CD4-positive, alpha-beta memory T cell (primary cell): ENCODE measurements around the gene TMPRSS12. TPM values are rescaled to one million over a fixed set of nuclear protein-coding genes. Genes with fewer than 3 reads are reported as not detected.
"Not testable (repeated sequence)": the region's sequence is repeated elsewhere in the genome, so short reads cannot be mapped to it uniquely, and the experiment has no call there.

Experiments
- CTCF ChIA-PET: fragments of 350-600 bp; sonication (Branson Sonifier 250); formaldehyde crosslinking; loops from one replicate; lab custom pipeline; 2021; ENCODE audit warnings: inconsistent platforms; ENCODE audit not compliant: partially characterized antibody; lab: Charles Lee
- POLR2A ChIA-PET: fragments of 350-600 bp; sonication (Branson Sonifier 250); formaldehyde crosslinking; loops from one replicate; lab custom pipeline; 2021; ENCODE audit not compliant: partially characterized antibody; lab: Charles Lee
- DNase-seq, 5 donors: peaks; one replicate each; pipeline versions ENCODE4 v3.0.0 to v3.0.0-alpha.2; 2020 to 2022; ENCODE audit warnings: mixed read lengths in 1 of 5
- H3K27ac ChIP-seq: one replicate; pipeline ENCODE4 v1.7.0; 2013; ENCODE audit warnings: low read depth, low read length
- H3K27me3 ChIP-seq: 2 replicates; pipeline ENCODE4 v1.7.0; 2013; ENCODE audit warnings: mild to moderate bottlenecking, low read length, moderate library complexity; ENCODE audit not compliant: insufficient read depth
- H3K36me3 ChIP-seq: 2 replicates; pipeline ENCODE4 v1.7.0; 2013; ENCODE audit warnings: mild to moderate bottlenecking, low read length, moderate library complexity; ENCODE audit not compliant: insufficient read depth
- H3K4me1 ChIP-seq: 2 replicates; pipeline ENCODE4 v1.7.0; 2013; ENCODE audit warnings: mild to moderate bottlenecking, low read length, moderate library complexity; ENCODE audit not compliant: insufficient read depth
- H3K4me3 ChIP-seq, 2 donors: one replicate each; pipeline ENCODE4 v1.7.0; 2013; ENCODE audit warnings: low read length in 2 of 2, mild to moderate bottlenecking in 1 of 2
- H3K9me3 ChIP-seq, 2 donors: one replicate each; pipeline ENCODE4 v1.7.0; 2013; ENCODE audit warnings: low read length in 2 of 2, control low read depth in 1 of 2; ENCODE audit not compliant: control insufficient read depth in 1 of 2
- H3K27ac Mint-ChIP-seq, 7 donors: one replicate each; pipeline ENCODE4 v1.8.0; 2020 to 2021; ENCODE audit warnings: mixed read lengths in 7 of 7, mild to moderate bottlenecking in 6 of 7, inconsistent platforms in 3 of 7, moderate library complexity in 3 of 7
- H3K27me3 Mint-ChIP-seq, 2 donors: one replicate each; pipeline ENCODE4 v1.8.0; 2020 to 2021; ENCODE audit warnings: mixed read lengths in 2 of 2
- H3K36me3 Mint-ChIP-seq, 2 donors: one replicate each; pipeline ENCODE4 v1.8.0; 2020 to 2021; ENCODE audit warnings: mixed read lengths in 2 of 2, inconsistent platforms in 1 of 2, mild to moderate bottlenecking in 1 of 2
- H3K4me1 Mint-ChIP-seq, 4 donors: one replicate each; pipeline ENCODE4 v1.8.0; 2020 to 2021; ENCODE audit warnings: mixed read lengths in 4 of 4, mild to moderate bottlenecking in 1 of 4
- H3K4me3 Mint-ChIP-seq, 8 donors: one replicate each; pipeline ENCODE4 v1.8.0; 2020 to 2021; ENCODE audit warnings: mixed read lengths in 8 of 8, mild to moderate bottlenecking in 7 of 8, moderate library complexity in 6 of 8, inconsistent platforms in 3 of 8
- H3K9me3 Mint-ChIP-seq, 8 donors: one replicate each; pipeline ENCODE4 v1.8.0; 2020 to 2021; ENCODE audit warnings: mixed read lengths in 8 of 8, mild to moderate bottlenecking in 5 of 8, inconsistent platforms in 3 of 8, moderate library complexity in 1 of 8
- intact Hi-C: fragments of 100-400 bp; cut with micrococcal nuclease; formaldehyde crosslinking; loops from one replicate; pipeline ENCODE4 v1.15.1; 2023
- polyA plus RNA-seq, 2 donors: library from polyadenylated mRNA; unstranded; fragments of 300-500 nt; fragmentation: Illumina TruSeq; gene quantifications; one replicate each; pipeline ENCODE4 v1.2.3, GENCODE V29; 2021
- total RNA-seq, 2 experiments: library from RNA; stranded (reverse); gene quantifications; one replicate each; pipeline ENCODE4 v1.2.3, GENCODE V29; 2021

TMPRSS12 gene
- total and polyA plus RNA-seq, 4 experiments from 2014 or later, result not detected

DNA sequence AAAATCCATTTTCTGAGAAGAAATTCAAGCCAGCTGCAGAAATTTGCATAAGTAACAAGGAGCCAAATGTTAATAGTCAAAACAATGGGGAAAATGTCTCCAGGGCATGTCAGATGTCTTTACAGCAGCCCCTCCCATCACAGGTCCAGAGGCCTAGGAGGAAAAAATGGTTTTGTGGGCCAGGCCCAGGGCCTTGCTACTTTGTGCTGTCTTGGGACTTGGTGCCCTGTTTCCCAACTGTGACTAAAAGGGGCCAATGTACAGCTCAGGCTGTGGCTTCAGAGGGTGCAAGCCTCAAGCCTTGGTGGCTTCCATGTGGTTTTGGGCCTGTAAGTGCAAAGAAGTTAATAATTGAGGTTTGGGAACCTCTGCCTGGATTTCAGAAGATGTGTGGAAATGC is 8.9 kb upstream of the TMPRSS12 start:
- H3K4me1 ChIP-seq, H3K9me3 ChIP-seq, H3K4me1 Mint-ChIP-seq, H3K4me3 Mint-ChIP-seq, H3K4me3 ChIP-seq, H3K36me3 ChIP-seq, intact Hi-C loops, DNase-seq, H3K27ac Mint-ChIP-seq, CTCF ChIA-PET, H3K27me3 ChIP-seq, H3K27ac ChIP-seq, H3K36me3 Mint-ChIP-seq, POLR2A ChIA-PET: not testable (repeated sequence)
- Mint-ChIP-seq H3K9me3 (peaks cover 0 to 25% (median 21%) of the 10 kb centered on the region in 8 donors), H3K27me3 (peaks cover 13 to 19% of the 10 kb centered on the region in 2 donors)

DNA sequence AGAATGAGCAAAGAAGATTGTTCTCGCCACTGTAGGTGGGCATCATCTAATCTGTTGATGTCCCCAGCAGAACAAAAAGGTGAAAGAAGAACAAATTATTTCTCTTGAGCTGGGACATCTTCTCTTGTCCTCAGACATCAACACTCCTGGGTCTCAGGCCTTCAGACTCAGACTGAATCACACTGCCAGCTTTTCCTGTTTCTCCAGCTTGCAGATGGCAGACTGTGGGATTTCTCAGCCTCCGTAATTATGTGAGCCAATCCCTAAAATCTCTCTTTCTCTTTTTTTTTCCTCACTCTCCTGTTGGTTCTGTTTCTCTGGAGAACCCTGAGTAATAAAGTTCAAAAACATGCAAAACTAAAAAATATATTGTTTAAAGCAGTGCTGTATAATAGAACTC is 3.7 kb upstream of the TMPRSS12 start:
- ChIA-PET CTCF (no interaction called here), POLR2A (no interaction called here)
- Histone ChIP-seq H3K4me3 (no peak overlapping the region), H3K36me3 (no peaks in the 10 kb centered on the region), H3K9me3 (no peaks in the 10 kb centered on the region), H3K27ac (no peak overlapping the region), H3K4me1 (no peaks in the 10 kb centered on the region), H3K27me3 (no peaks in the 10 kb centered on the region)
- Mint-ChIP-seq H3K27me3 (peaks cover 15 to 30% of the 10 kb centered on the region in 2 donors), H3K27ac (no peak overlapping the region), H3K4me3 (no peak overlapping the region), H3K9me3 (peaks cover 0 to 25% (median 13%) of the 10 kb centered on the region in 8 donors), H3K36me3 (no peaks in the 10 kb centered on the region), H3K4me1 (no peaks in the 10 kb centered on the region)
- no peak for DNase-seq
- intact Hi-C loops, result no loop called here

DNA sequence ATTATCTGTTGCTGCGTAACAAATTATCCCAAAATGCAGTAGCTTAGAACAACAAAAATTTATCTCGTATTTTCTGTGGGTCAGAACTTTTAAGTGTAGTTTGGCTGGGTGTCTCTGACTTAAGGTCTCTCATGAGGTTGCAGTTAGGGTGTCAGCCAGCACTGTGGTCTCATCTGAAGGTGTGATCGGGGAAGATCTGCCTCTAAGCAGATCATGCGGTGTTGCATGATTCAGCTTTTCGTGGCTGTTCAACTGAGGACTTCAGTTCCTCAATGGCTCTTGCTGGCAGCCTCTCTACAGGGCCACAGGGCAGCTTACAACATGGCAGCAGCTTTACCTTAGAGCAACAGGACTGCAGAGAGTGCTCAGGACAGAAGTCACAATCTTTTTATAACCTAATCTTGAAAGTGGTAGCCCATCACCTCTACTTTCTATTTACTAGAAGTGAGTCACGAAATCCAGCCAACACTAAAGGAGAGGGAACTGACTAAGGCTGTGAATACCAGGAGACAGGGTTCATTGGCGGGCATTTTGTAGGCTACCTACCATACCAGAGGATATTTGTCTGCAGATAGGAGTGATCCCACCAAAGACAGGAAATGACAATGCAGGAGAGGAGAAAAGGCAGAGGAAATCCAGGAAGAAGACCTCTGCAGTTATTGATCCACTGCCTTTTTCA is 1.8 kb upstream of the TMPRSS12 start:
- Histone ChIP-seq H3K36me3 (no peaks in the 10 kb centered on the region), H3K27me3 (no peaks in the 10 kb centered on the region), H3K9me3 (no peaks in the 10 kb centered on the region), H3K4me1 (no peaks in the 10 kb centered on the region), H3K4me3 (no peak overlapping the region), H3K27ac (no peak overlapping the region)
- H3K27me3 Mint-ChIP-seq, result peaks cover 12 to 26% of the 10 kb centered on the region in 2 donors
- no peak overlapping the region for H3K4me3 Mint-ChIP-seq
- peaks cover 0 to 14% (median 5%) of the 10 kb centered on the region in 8 donors for H3K9me3 Mint-ChIP-seq
- CTCF ChIA-PET, result no interaction called here
- no peak overlapping the region for H3K27ac Mint-ChIP-seq
- intact Hi-C loops, result no loop called here
- DNase-seq, result no peak
- no peaks in the 10 kb centered on the region for H3K36me3 Mint-ChIP-seq
- POLR2A ChIA-PET, result no interaction called here
- no peaks in the 10 kb centered on the region for H3K4me1 Mint-ChIP-seq

DNA sequence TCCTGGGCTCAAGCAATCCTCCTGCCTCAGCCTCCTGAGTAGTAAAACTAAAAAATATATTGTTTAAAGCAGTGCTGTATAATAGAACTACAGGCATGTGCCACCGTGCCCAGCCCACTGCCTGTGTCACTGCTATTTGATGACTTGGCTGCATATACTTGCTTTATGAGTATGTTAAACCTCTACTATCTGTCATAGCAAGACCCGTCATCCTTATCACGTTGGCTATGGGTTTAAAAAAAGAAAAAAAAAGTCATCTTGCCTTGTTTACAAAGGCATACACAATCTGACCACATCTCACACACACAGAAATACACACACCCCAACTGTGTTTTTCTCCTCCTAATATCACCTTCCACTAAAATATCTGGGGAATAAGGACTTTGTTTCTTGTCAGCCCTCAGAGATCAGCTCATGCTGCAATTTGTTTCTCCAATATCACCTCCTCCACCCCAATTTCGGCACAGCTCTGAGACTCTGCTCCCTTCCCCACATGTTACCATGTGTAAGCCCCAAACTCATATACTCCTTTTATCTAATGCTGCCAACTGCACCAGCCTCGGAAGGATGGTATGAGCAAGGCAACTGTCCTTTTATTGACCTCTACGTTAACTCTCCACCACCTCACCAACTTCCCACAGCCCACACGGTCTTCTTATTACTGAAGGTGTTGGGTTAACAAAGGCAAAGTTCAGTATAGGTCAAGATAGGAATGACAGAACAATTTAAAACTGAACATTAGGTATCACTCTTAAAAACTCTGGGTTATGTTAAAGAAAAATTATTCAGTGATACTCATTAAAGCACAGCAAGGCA is 802 bp upstream of the TMPRSS12 start:
- Histone ChIP-seq H3K4me1 (no peaks in the 10 kb centered on the region), H3K4me3 (no peak overlapping the region), H3K9me3 (no peaks in the 10 kb centered on the region), H3K27ac (no peak overlapping the region), H3K27me3 (no peaks in the 10 kb centered on the region), H3K36me3 (no peaks in the 10 kb centered on the region)
- no peaks in the 10 kb centered on the region for H3K4me1 Mint-ChIP-seq
- H3K4me3 Mint-ChIP-seq, result no peak overlapping the region
- H3K36me3 Mint-ChIP-seq, result no peaks in the 10 kb centered on the region
- H3K27ac Mint-ChIP-seq, result no peak overlapping the region
- DNase-seq, result no peak
- intact Hi-C loops, result no loop called here
- CTCF ChIA-PET, result no interaction called here
- POLR2A ChIA-PET, result no interaction called here
- peaks cover 0 to 12% (median 5%) of the 10 kb centered on the region in 8 donors for H3K9me3 Mint-ChIP-seq
- peaks cover 10 to 22% of the 10 kb centered on the region in 2 donors for H3K27me3 Mint-ChIP-seq

DNA sequence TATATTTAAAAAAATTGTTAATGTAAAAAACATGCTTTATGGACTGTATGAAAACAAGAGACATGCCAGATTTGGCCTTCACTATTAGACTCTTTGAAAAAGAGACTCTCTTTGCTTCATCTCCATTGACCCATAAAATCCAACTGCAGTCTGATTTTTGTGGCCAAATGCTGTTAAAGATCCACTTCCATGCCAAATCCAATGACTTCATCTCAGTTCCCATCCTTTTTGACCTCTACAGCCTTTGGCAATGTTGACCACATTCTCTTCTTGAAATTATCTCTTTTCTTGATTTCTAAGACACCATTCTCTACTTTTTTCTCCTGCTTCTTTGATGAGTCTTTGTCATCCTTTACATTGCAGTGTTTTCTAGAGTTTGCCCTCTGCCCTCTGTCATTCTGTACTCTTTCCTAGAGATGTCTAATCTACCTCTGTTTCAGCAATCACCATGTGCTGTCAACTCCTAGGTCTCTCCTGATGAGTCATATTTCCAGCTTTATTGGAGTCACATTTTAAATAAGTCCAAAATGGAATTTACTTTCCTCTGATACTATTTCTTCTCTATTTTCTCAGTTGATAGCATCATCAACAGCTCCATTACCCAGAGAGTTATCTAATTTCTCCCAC is 2.4 kb downstream of the TMPRSS12 start:
- no peak overlapping the region for H3K4me3 Mint-ChIP-seq
- intact Hi-C loops, result no loop called here
- H3K36me3 ChIP-seq, result no peaks in the 10 kb centered on the region
- H3K27me3 Mint-ChIP-seq, result peaks cover 11 to 29% of the 10 kb centered on the region in 2 donors
- H3K4me1 ChIP-seq, result no peaks in the 10 kb centered on the region
- no peaks in the 10 kb centered on the region for H3K27me3 ChIP-seq
- DNase-seq, result no peak
- H3K36me3 Mint-ChIP-seq, result no peaks in the 10 kb centered on the region
- ChIA-PET POLR2A (no interaction called here), CTCF (no interaction called here)
- no peak overlapping the region for H3K4me3 ChIP-seq
- no peaks in the 10 kb centered on the region for H3K4me1 Mint-ChIP-seq
- H3K27ac ChIP-seq, result no peak overlapping the region
- H3K27ac Mint-ChIP-seq, result peak overlapping the region in 1 of 7 donors; percentile 9
- H3K9me3 Mint-ChIP-seq, result peaks cover 0 to 12% (median 5%) of the 10 kb centered on the region in 8 donors
- no peaks in the 10 kb centered on the region for H3K9me3 ChIP-seq

DNA sequence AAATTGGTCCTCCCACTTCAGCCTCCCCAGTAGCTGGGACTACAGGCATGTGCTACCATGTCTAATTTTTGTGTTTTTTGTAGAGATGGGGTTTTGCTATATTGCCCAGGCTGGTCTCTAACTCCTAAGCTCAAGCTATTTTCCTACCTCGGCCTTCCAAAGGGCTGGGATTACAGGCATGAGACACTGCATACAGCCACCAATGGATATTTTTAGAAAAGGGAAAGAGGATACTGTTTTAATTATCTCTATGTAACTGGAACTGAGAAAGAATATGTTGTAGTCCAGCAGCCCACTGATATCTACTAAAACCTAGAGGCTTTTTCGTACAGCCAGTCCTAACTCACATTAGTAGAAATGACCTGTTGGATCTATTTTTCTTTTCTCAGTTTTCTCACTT is 6.2 kb downstream of the TMPRSS12 start:
- CTCF ChIA-PET, result no interaction called here
- no peak overlapping the region for H3K4me3 Mint-ChIP-seq
- no peak overlapping the region for H3K27ac ChIP-seq

DNA sequence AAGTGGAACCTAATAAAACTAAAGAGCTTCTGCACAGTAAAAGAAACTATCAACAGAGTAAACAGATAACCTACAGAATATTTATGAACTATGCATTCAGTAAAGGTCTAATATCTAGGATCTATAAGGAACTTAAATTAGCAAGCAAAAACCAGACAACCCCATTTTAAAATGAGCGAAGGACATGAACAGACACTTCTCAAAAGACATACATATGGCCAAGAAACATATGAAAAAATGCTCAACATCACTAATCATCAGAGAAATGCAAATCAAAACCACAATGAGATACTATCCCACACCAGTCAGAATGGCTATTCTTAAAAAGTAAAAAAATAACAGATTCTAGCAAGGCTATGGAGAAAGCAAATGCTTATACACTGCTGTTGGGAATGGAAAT is 12.5 kb downstream of the TMPRSS12 start:
- H3K9me3 Mint-ChIP-seq, result peaks cover 0 to 21% (median 10%) of the 10 kb centered on the region in 8 donors
- H3K36me3 ChIP-seq, intact Hi-C loops, POLR2A ChIA-PET, H3K4me3 Mint-ChIP-seq, H3K9me3 ChIP-seq, CTCF ChIA-PET, H3K27me3 Mint-ChIP-seq, H3K27ac Mint-ChIP-seq, DNase-seq, H3K4me3 ChIP-seq, H3K36me3 Mint-ChIP-seq, H3K4me1 Mint-ChIP-seq, H3K4me1 ChIP-seq, H3K27ac ChIP-seq, H3K27me3 ChIP-seq: not testable (repeated sequence)

More for the DNA sequence above, 6.2 kb downstream of the TMPRSS12 start:
- Histone ChIP-seq H3K9me3 (no peaks in the 10 kb centered on the region), H3K4me3 (no peak overlapping the region), H3K27me3 (peaks cover 8% of the 10 kb centered on the region), H3K36me3 (no peaks in the 10 kb centered on the region), H3K4me1 (no peaks in the 10 kb centered on the region)
- no peaks in the 10 kb centered on the region for H3K4me1 Mint-ChIP-seq
- POLR2A ChIA-PET, result no interaction called here
- DNase-seq, result no peak
- H3K9me3 Mint-ChIP-seq, result peaks cover 0 to 17% (median 6%) of the 10 kb centered on the region in 8 donors
- no peaks in the 10 kb centered on the region for H3K36me3 Mint-ChIP-seq
- H3K27me3 Mint-ChIP-seq, result peaks cover 10 to 18% of the 10 kb centered on the region in 2 donors
- intact Hi-C loops, result no loop called here
- no peak overlapping the region for H3K27ac Mint-ChIP-seq
